A673 (cell line): Measurements from ENCODE around the gene MVD. TPM values are rescaled to one million over a fixed set of nuclear protein-coding genes. Genes with fewer than 3 reads are reported as not detected.

Source experiments
- BruUV-seq: library from RNA; stranded (reverse); fragments of 400-500 nt; replicated peaks from 2 replicates; lab custom pipeline; 2021; lab: Mats Ljungman, UMichigan
- CTCF ChIA-PET: fragments of 300-600 bp; sonication (Branson Sonifier 250); formaldehyde crosslinking; loops from one replicate; lab custom pipeline; 2022; ENCODE audit warnings: antibody characterized with exemption; lab: Charles Lee
- POLR2A ChIA-PET: fragments of 300-600 bp; sonication (Branson Sonifier 250); formaldehyde crosslinking; loops from one replicate; lab custom pipeline; 2022; ENCODE audit warnings: antibody characterized with exemption; ENCODE audit not compliant: low non-redundant PET; lab: Charles Lee
- DNase-seq: peaks from one replicate; pipeline ENCODE4 v3.0.0-alpha.2; 2015; ENCODE audit warnings: low spot score
- H3K27ac ChIP-seq: fragments of 200-600 bp; sonication (generic); 2 replicates; pipeline ENCODE4 v1.5.1; 2016; ENCODE audit warnings: mixed run types, low read depth, mild to moderate bottlenecking, mixed read lengths, antibody characterized with exemption, low read length; ENCODE audit not compliant: poor library complexity, severe bottlenecking
- H3K27me3 ChIP-seq: fragments of 200-600 bp; sonication (generic); replicated peaks from 2 replicates; pipeline ENCODE4 v1.6.1; 2017; ENCODE audit warnings: mixed run types, low read depth, mild to moderate bottlenecking, mixed read lengths, antibody characterized with exemption, low read length; ENCODE audit not compliant: insufficient read depth, poor library complexity
- H3K36me3 ChIP-seq: fragments of 200-600 bp; sonication (generic); 2 replicates; pipeline ENCODE4 v1.6.1; 2016; ENCODE audit warnings: mixed run types, mild to moderate bottlenecking, mixed read lengths, antibody characterized with exemption, low read length; ENCODE audit not compliant: insufficient read depth, poor library complexity, severe bottlenecking
- H3K4me1 ChIP-seq: fragments of 200-600 bp; sonication (generic); 2 replicates; pipeline ENCODE4 v1.6.1; 2017; ENCODE audit warnings: mixed run types, mild to moderate bottlenecking, mixed read lengths, antibody characterized with exemption, low read length; ENCODE audit not compliant: insufficient read depth, poor library complexity, severe bottlenecking
- H3K4me3 ChIP-seq: fragments of 200-600 bp; sonication (generic); 2 replicates; pipeline ENCODE4 v1.5.1; 2016; ENCODE audit warnings: low read depth, mixed run types, mild to moderate bottlenecking, mixed read lengths, low read length; ENCODE audit not compliant: poor library complexity, severe bottlenecking
- H3K9me3 ChIP-seq: fragments of 200-600 bp; sonication (generic); 2 replicates; pipeline ENCODE4 v1.6.1; 2016; ENCODE audit warnings: mixed run types, low read depth, mild to moderate bottlenecking, mixed read lengths, antibody characterized with exemption, low read length; ENCODE audit not compliant: poor library complexity, severe bottlenecking
- CTCF ChIP-seq: fragments of 300-800, 200-600 bp; sonication (generic); conservative IDR thresholded peaks from 2 replicates; pipeline ENCODE4 v1.5.1; 2017; ENCODE audit warnings: low read depth, mild to moderate bottlenecking, antibody characterized with exemption, low read length, moderate library complexity, mixed read lengths
- EZH2 ChIP-seq: fragments of 200-600 bp; sonication (generic); IDR thresholded peaks from 2 replicates; pipeline ENCODE4 v1.6.1; 2017; ENCODE audit warnings: borderline replicate concordance, low read depth, mild to moderate bottlenecking, mixed read lengths, antibody characterized with exemption, low read length; ENCODE audit not compliant: poor library complexity, severe bottlenecking
- intact Hi-C: fragments of 100-400 bp; cut with micrococcal nuclease; formaldehyde crosslinking; loops from one replicate; pipeline ENCODE4 v1.10.0; 2022; ENCODE audit not compliant: unreplicated experiment
- total RNA-seq: library from RNA; stranded (reverse); gene quantifications from 2 replicates; pipeline ENCODE4 v1.2.3, GENCODE V29; 2021

MVD gene
- total RNA-seq, 1 experiment from 2014 or later, result 131 TPM

DNA sequence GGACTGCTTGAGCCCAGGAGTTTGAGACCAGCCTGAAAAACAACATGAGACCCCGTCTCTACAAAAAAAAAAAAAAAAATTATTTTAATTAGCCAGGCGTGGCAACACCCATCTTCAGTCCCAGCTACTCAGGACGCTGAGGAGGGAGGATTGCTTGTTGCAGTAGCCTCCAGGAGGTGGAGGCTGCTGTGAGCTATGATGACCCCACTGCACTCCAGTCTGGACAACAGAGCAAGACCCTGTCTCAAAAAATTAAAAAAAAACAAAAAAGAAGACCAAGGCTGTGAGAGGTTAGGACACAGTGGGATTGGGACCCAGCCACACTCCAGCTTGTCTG lies 24.8 kb upstream of the MVD start:
- H3K27ac ChIP-seq, result no peak overlapping the region
- no peaks in the 10 kb centered on the region for H3K36me3 ChIP-seq
- TF ChIP-seq CTCF, result no peak
- TF ChIP-seq EZH2, result no peak
- DNase-seq, result no peak
- no peaks in the 10 kb centered on the region for H3K27me3 ChIP-seq
- intact Hi-C loops, result no loop called here
- no peak overlapping the region for H3K4me3 ChIP-seq
- POLR2A ChIA-PET, result no interaction called here
- H3K4me1 ChIP-seq, result peaks cover 6% of the 10 kb centered on the region
- CTCF ChIA-PET, result interaction anchor here (0.6 to 0.7 kb wide), 2 partner anchors 199 to 389 kb away, joined by 3 read pairs; no protein-coding TSS in a partner anchor
- H3K9me3 ChIP-seq, result no peaks in the 10 kb centered on the region
- no TSS peak for BruUV-seq

GRCh38 chr16:88687254-88687576 lies 24.3 kb upstream of the MVD start:
- H3K4me3 ChIP-seq, result no peak overlapping the region
- BruUV-seq, result no TSS peak
- POLR2A ChIA-PET, result no interaction called here
- H3K27ac ChIP-seq, result no peak overlapping the region
- CTCF ChIA-PET, result interaction anchor here (0.6 to 0.7 kb wide), 2 partner anchors 199 to 389 kb away, joined by 3 read pairs; no protein-coding TSS in a partner anchor
- no peak for TF ChIP-seq EZH2
- TF ChIP-seq CTCF, result no peak
- DNase-seq, result no peak
- intact Hi-C loops, result no loop called here
- H3K4me1 ChIP-seq, result peaks cover 6% of the 10 kb centered on the region
- H3K27me3 ChIP-seq, result no peaks in the 10 kb centered on the region
- no peaks in the 10 kb centered on the region for H3K36me3 ChIP-seq
- H3K9me3 ChIP-seq, result no peaks in the 10 kb centered on the region

DNA sequence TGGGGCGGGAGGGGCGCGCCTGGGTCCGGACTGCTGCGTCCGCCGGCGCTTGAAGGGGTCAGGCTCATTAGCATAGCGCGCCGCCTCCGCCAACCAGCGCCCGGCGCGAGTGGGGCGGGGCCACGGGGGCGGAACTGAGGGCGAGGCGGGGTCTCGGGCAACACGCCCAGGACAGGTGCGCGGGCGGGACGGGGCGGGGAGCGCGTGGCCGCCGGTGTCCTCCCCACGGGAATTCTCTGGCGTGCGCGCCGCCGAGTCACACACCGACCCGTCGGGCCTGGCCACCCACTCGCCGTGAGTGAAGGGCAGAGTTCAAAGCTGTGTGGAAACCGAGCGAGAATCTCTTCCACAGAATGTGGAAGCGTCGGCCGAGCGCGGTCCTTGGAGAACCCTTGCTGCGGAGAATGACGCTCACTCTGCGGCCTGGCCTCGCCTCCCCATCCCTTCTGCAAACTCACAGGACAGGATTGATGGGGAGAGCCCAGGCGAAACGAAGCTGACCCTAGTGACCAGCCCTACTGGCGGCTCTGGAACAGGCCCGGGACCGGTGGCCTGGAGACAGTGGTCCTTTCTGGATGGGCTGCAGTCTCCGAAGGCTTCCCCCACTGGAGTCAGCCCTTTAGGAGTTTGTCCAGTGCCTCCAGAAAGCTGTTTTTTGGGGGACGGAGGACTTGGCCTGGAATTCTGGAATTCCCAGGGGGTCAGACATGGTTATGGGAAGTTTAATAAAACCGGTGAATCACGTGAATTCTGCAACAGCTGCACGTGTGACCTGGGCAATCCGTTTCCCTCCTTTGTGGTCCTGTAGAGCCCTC lies 23.8 kb upstream of the MVD start, which contains the start of gene SNAI3:
Gene SNAI3, minus strand, starts transcription at position 69 of the 815 bp plus-strand sequence. CDS start 101 bp downstream, outside the sequence.
- POLR2A ChIA-PET, result no interaction called here
- no peaks in the 10 kb centered on the region for H3K36me3 ChIP-seq
- BruUV-seq, result no TSS peak

More for the DNA sequence above, 23.8 kb upstream of the MVD start, which contains the start of gene SNAI3:
- intact Hi-C loops, result no loop called here
- Histone ChIP-seq H3K9me3 (no peaks in the 10 kb centered on the region), H3K4me1 (peaks cover 6% of the 10 kb centered on the region), H3K27ac (no peak within 1 kb of the TSS), H3K27me3 (no peaks in the 10 kb centered on the region), H3K4me3 (peak within 1 kb of the TSS; percentile 53)
- CTCF ChIA-PET, result no interaction called here
- peak; percentile 64 for DNase-seq
- TF ChIP-seq EZH2, result no peak
- no peak for TF ChIP-seq CTCF
